GM10847 (cell line): ENCODE measurements around the gene WDR5.

Experiments used
- POLR2A ChIP-seq: IDR thresholded peaks from 2 replicates; pipeline ENCODE4 v1.6.1; 2011; ENCODE audit not compliant: insufficient read length; ENCODE audit errors: extremely low read depth

Gene WDR5

DNA sequence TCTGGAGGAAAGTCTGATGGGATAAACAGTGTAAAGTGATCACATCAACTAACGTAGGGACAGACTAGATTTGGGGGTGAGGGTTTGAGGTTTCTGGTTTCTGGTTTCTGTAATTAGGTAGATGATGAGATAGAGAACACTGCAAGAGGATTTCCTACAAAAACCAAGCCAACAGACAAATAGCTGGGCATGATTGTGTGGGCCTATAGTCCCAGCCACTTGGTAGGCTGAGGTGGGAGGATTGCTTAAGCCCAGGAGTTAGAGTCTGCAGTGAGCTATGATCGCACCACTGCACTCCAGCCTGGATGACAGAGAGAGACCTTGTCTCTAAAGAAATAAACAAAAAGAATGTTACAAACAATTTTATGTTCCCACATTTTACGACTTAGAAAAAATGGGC, 62.9 kb downstream of the WDR5 start:
- TF ChIP-seq POLR2A = no peak

DNA sequence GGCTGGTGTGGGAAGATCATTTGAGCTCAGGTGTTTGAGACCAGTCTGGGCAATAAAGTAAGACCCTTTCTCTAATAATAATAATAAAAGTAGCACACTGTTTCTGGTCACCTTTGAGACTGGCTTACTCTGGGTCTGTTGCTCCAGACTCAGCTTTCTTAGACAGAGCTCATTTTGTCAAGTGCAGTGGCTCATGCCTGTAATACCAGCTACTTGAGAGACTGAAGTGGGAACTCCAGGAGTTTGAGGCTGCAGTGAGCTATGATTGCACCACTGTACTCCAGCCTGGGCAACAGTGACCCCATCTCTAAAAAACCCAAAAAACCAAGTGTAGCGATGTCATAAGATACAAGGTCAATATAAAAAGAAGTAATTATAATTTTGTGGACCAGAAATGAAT, 64.8 kb downstream of the WDR5 start:
- no peak for TF ChIP-seq POLR2A

DNA sequence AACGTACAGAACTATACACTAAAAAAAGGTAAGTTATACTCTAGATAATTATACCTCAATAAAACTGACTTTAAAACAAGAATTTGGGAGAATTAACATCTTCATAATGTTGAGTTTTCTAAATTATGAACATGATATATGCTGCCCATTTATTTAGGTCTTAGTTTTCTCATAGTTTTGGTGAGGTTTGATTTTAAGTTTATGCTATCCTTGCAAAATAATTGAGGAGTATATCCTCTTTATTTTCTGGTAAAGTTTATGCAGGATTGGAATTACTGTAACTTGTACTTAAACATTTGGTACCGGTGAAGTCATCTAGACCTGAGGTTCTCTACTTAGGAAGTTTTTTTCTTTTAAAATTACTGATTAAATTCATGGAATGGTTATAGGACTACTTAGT, 67.3 kb downstream of the WDR5 start:
- no peak for TF ChIP-seq POLR2A

DNA sequence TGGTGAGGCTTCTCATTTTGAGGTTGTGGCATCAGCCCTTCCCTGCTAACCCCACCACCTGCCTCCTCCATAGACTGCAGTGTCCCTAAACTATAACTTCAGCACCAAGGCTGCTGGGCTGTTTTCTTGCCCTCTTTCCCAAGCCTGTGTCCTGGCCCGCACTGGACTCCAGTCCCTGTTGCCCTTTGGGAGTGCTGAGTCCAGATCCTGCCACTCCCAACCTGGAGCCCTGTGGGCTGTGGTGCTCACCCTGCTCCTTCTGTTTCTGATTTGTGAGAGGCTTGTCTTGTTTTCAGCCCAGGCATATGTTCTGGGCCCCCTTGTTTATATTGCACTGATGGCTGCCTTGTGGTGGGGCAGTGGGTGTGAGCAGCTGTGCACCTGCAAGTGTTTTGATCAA, 68.2 kb downstream of the WDR5 start:
- no peak for TF ChIP-seq POLR2A

DNA sequence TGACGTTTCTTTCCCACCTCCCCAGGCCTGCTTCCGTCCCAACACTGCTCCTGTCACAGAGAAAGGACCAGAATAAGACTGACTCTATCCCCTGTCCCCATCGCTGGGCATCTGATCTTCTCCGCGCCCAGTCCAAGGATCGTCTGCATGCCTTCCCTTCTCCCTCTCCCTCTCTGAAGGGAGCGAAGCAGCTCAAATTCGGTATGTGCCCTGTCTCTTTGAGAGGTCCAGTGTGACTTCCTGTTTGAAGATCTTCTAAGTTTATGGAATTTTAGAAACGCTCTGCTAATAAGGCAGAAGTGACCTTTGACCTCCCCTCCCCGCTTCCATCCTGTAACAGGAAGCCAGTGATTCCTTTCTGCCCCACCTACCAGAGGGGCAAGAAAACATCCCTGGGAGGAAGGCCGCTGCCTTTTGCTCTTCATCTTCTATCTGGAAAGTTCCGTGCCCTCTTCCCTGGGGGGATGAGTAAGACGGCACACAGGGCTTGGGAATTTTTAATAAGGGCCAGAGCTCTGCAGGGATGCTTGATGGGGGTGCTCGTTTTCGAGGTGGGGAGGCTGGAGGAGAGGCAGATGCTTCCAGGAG, 69.2 kb downstream of the WDR5 start:
- no peak for TF ChIP-seq POLR2A

DNA sequence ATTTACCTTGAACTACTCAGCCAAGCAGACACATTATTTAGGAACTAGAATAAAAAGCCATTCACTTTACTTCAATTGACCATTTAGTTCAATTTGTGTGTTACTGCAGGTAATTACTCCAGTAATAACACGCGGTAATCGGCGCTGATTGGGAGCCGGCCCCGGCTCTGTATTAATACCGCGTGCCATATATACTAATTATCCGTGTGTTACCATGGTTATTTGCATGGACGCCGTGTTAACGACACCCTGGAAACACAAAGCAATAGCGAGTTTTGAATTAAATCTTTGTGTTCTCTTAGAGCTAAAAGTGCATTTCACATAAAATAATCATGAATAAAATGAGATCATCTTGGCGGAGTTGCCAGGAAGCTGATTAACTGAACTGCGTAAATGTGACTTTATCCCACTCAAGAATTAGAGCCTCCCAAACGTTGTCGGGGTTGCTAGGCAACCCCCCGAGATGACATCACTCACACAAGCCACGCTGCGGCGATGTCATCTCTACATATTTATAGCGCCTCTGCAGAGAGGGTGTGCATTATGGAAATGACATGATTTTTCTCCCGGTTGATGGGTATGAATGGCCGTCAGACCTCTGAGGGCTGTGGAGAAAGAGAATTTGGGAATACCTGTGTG, 69.9 kb downstream of the WDR5 start:
- TF ChIP-seq POLR2A = no peak

DNA sequence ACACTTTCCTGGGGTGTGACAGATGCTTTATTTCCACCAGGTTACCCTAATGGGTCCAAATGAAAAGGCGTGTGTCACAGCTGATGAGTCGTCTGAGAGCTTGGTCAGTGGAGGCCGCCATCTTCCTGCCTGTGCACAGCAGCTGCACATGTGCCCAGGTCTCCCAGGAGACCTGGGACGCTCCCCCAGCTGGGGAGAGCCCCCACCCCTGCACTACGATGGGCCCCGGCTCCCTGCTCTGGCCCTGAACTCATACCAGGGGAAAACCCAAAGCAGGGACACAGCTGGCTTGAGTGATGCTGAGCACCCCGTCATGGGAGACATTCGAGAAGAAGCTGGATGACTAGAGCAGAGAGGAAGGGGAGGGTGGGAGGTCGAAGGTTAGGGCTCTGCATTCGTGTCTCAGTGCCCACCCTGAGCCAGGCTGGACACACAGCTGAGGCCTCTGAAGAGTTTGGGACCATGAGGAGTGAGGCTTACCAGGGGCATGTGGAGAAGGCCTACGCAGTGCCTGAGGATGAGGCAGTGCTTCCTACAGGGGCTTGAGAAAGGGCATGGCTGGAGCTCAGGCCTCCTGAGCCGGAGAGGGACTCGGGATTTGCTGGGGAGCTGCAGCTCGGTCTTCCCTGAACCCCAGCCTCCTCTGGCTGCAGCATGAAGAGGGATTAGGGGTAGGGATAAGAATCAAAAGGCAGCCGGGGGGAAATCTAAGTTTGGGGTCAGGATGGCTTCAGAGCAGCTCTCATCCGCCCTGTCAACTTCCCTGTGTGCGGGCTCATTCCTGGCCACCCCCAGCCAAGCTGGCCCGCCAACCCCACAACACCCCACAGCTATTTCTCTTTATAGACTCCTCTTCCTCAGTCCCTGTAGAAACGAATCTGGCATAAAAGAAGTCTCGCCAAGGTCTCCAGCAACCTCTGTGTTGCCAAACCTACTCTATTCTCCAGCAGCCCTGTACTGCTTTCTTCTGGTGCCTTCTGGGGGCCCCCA, 70.7 kb downstream of the WDR5 start:
- no peak for TF ChIP-seq POLR2A

DNA sequence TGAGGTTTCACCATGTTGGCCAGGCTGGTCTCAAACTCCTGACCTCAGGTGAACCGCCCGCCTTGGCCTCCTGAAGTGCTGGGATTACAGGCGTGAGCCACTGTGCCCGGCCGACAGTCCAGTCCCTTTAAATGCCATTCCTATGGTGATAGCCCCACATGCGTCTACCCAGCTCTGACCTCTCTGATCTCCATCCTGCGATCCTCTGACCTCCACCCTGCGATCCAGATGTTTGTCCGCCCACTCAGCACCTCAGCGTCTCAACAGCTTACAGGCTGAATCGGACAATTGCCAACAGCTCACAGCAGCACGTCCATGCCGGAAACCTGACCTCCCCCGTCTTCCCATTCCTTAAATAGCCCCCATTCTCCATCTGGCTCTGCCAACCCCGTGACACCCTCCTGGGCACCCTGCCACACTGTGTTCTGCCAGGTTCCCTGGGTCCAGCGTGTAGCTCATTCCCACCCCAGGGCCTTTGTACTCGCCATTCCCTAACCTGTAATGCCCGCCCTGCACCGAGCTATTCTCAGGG, 72.5 kb downstream of the WDR5 start:
- TF ChIP-seq POLR2A = no peak

DNA sequence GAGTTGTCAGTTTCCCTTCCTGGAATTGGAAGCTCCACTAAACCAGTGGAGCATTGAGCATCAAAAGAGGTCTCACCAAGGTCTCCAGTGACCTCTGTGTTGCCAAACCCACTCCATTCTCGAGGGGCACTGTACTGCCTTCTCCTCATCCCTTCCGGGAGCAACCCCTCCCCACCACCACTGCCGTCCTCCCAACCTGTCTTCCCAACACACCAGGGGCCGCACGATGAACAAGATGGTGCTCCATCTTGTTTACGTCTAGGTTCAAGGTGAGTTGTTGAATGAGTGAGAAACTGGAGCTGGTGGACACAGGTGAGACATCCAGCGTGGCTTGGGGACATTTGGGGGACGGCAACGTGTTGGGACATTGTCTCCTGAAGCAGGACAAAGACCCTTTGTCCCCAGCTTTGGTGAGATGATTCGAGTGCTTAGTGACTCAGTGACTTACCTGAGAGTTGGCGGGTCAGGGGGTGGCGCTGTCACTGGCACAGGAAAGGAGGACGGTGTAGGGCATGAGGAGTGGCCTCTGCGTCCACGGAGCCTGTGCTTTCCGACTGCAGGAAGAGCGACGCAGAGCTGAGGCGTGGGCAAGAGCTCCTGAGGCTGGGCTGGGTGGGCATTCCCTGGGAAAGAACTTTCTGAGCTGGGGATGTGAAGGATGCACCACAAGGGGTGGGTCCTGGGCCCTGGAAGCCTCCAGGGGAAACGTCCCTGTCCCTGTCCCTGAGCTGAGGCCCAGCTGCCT, 73.3 kb downstream of the WDR5 start:
- TF ChIP-seq POLR2A = no peak
